K562 (cell line): ENCODE data around the gene B4GALNT3. TPM values are rescaled to one million over a fixed set of nuclear protein-coding genes. Genes with fewer than 3 reads are reported as not detected.

ENCODE experiments used
- ATAC-seq: fragments of 200-7000 bp; cut with Tn5 transposase; 3 replicates; pipeline ENCODE4 v1.9.1; 2020; ENCODE audit warnings: moderate library complexity
- BruUV-seq: library from RNA; stranded (reverse); fragments of 400-500 nt; replicated peaks from 2 replicates; lab custom pipeline; 2021; lab: Mats Ljungman, UMichigan
- CTCF ChIA-PET: fragments of 300-600 bp; formaldehyde crosslinking; extraction: SDS; loops from one replicate; lab custom pipeline; 2021; ENCODE audit warnings: low intra/inter-chr PET ratio; lab: Yijun Ruan, JAX
- POLR2A ChIA-PET: fragments of 300-600, 350-650 bp; sonication (Branson Sonifier 250); formaldehyde crosslinking; extraction: SDS; loops from one replicate; lab custom pipeline; 2021; ENCODE audit warnings: antibody characterized with exemption, inconsistent platforms; lab: Yijun Ruan, JAX
- DNase-seq, 4 experiments: peaks; one replicate each; pipeline versions ENCODE4 v3.0.0 to v3.0.0-alpha.2; 2011 to 2018; ENCODE audit warnings: low spot score in 3 of 4, mixed read lengths in 3 of 4; ENCODE audit errors: extremely low read depth in 1 of 4
- FAIRE-seq: peaks from 2 replicates; lab custom pipeline; 2011; peaks lifted over from hg19 to GRCh38; lab: Jason Lieb, UNC
- H2AFZ ChIP-seq: 2 replicates; pipeline ENCODE4 v1.6.0; 2011; ENCODE audit warnings: low read depth, low read length, control low read depth, inconsistent platforms
- H3K27ac ChIP-seq: fragments of 200-600 bp; 3 replicates; pipeline ENCODE4 v1.8.0; 2011; ENCODE audit warnings: low read depth, mild to moderate bottlenecking, control low read depth, inconsistent platforms, low read length, moderate library complexity, mixed read lengths; ENCODE audit errors: extremely low read depth
- H3K27me3 ChIP-seq, 2 experiments: fragments of 300-600 bp in 1 of 2; 2 replicates in 1 of 2; 3 replicates in 1 of 2; pipeline versions ENCODE4 v1.6.0 to v1.8.0; 2011; ENCODE audit warnings: inconsistent platforms in 2 of 2, low read length in 2 of 2, mild to moderate bottlenecking in 1 of 2, mixed read lengths in 1 of 2, moderate library complexity in 1 of 2; ENCODE audit not compliant: control insufficient read depth in 2 of 2, insufficient read depth in 2 of 2
- H3K36me3 ChIP-seq: fragments of 300-600 bp; 3 replicates; pipeline ENCODE4 v1.8.0; 2011; ENCODE audit warnings: mild to moderate bottlenecking, low read length, inconsistent platforms; ENCODE audit not compliant: control insufficient read depth, insufficient read depth
- H3K4me1 ChIP-seq, 2 experiments: fragments of 200-600 bp in 1 of 2; replicated peaks in 1 of 2; 2 replicates in 1 of 2; 3 replicates in 1 of 2; pipeline versions ENCODE4 v1.5.1 to v1.8.0; 2011; ENCODE audit warnings: inconsistent platforms in 2 of 2, low read length in 2 of 2, mild to moderate bottlenecking in 1 of 2, mixed read lengths in 1 of 2, moderate library complexity in 1 of 2; ENCODE audit not compliant: control insufficient read depth in 2 of 2, insufficient read depth in 2 of 2
- H3K4me2 ChIP-seq: 2 replicates; pipeline ENCODE4 v1.6.1; 2011; ENCODE audit warnings: low read length, control low read depth, inconsistent platforms, mixed read lengths; ENCODE audit not compliant: insufficient read depth
- H3K4me3 ChIP-seq: fragments of 200-600 bp; sonication (generic), shearing (Covaris generic); 2 replicates; pipeline ENCODE4 v1.5.1; 2016; ENCODE audit warnings: control low read depth, inconsistent platforms
- H3K79me2 ChIP-seq: fragments of 200-600 bp; 3 replicates; pipeline ENCODE4 v1.8.0; 2011; ENCODE audit warnings: low read length, inconsistent platforms; ENCODE audit not compliant: control insufficient read depth, insufficient read depth
- H3K9ac ChIP-seq, 2 experiments: 2 replicates each; pipeline versions ENCODE4 v1.6.0 to v1.6.1; 2011; ENCODE audit warnings: low read depth in 2 of 2, low read length in 2 of 2, control low read depth in 1 of 2, inconsistent platforms in 1 of 2, mild to moderate bottlenecking in 1 of 2, mixed read lengths in 1 of 2; ENCODE audit not compliant: insufficient read depth in 1 of 2
- H3K9me1 ChIP-seq: one replicate; pipeline ENCODE4 v1.6.0; 2011; ENCODE audit warnings: inconsistent platforms, mild to moderate bottlenecking, low read length, moderate library complexity; ENCODE audit not compliant: control insufficient read depth, insufficient read depth
- H3K9me3 ChIP-seq: replicated peaks from 2 replicates; pipeline ENCODE4 v1.5.1; 2011; ENCODE audit warnings: low read depth, low read length, inconsistent platforms; ENCODE audit not compliant: control insufficient read depth, insufficient read depth
- H4K20me1 ChIP-seq: replicated peaks from 2 replicates; pipeline ENCODE4 v1.6.1; 2011; ENCODE audit warnings: low read length, inconsistent platforms, mixed read lengths; ENCODE audit not compliant: control insufficient read depth, insufficient read depth
- ADNP ChIP-seq: fragments of 200-800 bp; sonication (Bioruptor generic); IDR thresholded peaks from 2 replicates; pipeline ENCODE4 v1.6.1; 2016; ENCODE audit warnings: missing genetic modification characterization, missing compliant biosample characterization
- BCOR ChIP-seq: fragments of 450-650 bp; IDR thresholded peaks from 2 replicates; pipeline ENCODE4 v1.6.1; 2016
- MCM3 ChIP-seq: fragments of 450-650 bp; IDR thresholded peaks from 2 replicates; pipeline ENCODE4 v1.6.1; 2016
- NFIC ChIP-seq: fragments of 450-650 bp; IDR thresholded peaks from 2 replicates; pipeline ENCODE4 v1.6.1; 2017; ENCODE audit warnings: mild to moderate bottlenecking, inconsistent platforms
- POLR2AphosphoS5 ChIP-seq: IDR thresholded peaks from 2 replicates; pipeline ENCODE4 v1.6.1; 2011; ENCODE audit warnings: mild to moderate bottlenecking, low read depth, low read length, moderate library complexity; ENCODE audit not compliant: control insufficient read depth, insufficient read depth
- RBM25 ChIP-seq: fragments of 200-400 bp; formaldehyde crosslinking; IDR thresholded peaks from 2 replicates; pipeline ENCODE4 v1.6.1; 2018; ENCODE audit warnings: low read length, low read depth, moderate library complexity; ENCODE audit not compliant: severe bottlenecking
- SMARCA5 ChIP-seq: fragments of 450-650 bp; IDR thresholded peaks from 2 replicates; pipeline ENCODE4 v1.6.1; 2016
- THRAP3 ChIP-seq: fragments of 450-650 bp; IDR thresholded peaks from 2 replicates; pipeline ENCODE4 v1.6.1; 2016; ENCODE audit warnings: mild to moderate bottlenecking, inconsistent platforms, borderline replicate concordance
- ZNF280B ChIP-seq: fragments of 250-450 bp; sonication (Bioruptor Pico); IDR thresholded peaks from 2 replicates; pipeline ENCODE4 v1.5.1; 2021; ENCODE audit warnings: mild to moderate bottlenecking
- WGBS: fragments of 100-300 bp; shearing (Covaris generic); methylation state at CpG from one replicate; pipeline ENCODE4 v1.1.6; 2016; ENCODE audit warnings: low coverage, mixed read lengths; ENCODE audit not compliant: insufficient coverage; ENCODE audit errors: missing lambda C conversion rate; 5-methylcytosine and 5-hydroxymethylcytosine counted together
- in situ Hi-C: fragments of 300-500 bp; cut with MboI; formaldehyde crosslinking; loops from 4 replicates; pipeline ENCODE4 v1.15.0; 2018; ENCODE audit warnings: inconsistent platforms, mixed read lengths
- intact Hi-C: fragments of 100-400 bp; cut with micrococcal nuclease; formaldehyde crosslinking; loops from 2 replicates; pipeline ENCODE4 v1.14.2; 2022
- polyA plus RNA-seq, 8 experiments: library from polyadenylated mRNA; depleted of rRNA in 4 of 8; stranded (reverse) in 5 of 8; unstranded in 3 of 8; fragments of >200 nt; fragmentation: Nextera tagmentation in 2 of 8; fragmentation: Illumina TruSeq in 1 of 8; extraction: Ambion mirVana in 2 of 8; extraction: Trizol in 1 of 8; gene quantifications; 2 replicates each; pipeline versions ENCODE4 v1.2.1 to v1.2.3, GENCODE V29; 2011 to 2014; ENCODE audit warnings: inconsistent platforms in 1 of 8, missing spikeins in 1 of 8
- total RNA-seq, 7 experiments: library from RNA; depleted of rRNA in 6 of 7; stranded (reverse); fragments of >200 nt in 6 of 7; fragmentation: Illumina TruSeq in 2 of 7; extraction: Trizol in 2 of 7; gene quantifications; 2 replicates each; pipeline versions ENCODE4 v1.2.1 to v1.2.3, GENCODE V29; 2011 to 2021; ENCODE audit warnings: low replicate concordance in 1 of 7

Gene B4GALNT3
- total and polyA plus RNA-seq, 9 of the 15 experiments (the other 6 are each of a cell fraction or from before 2014, with no cell fraction given): 0.04 to 0.36 (median 0.10) TPM; not detected in 6

DNA sequence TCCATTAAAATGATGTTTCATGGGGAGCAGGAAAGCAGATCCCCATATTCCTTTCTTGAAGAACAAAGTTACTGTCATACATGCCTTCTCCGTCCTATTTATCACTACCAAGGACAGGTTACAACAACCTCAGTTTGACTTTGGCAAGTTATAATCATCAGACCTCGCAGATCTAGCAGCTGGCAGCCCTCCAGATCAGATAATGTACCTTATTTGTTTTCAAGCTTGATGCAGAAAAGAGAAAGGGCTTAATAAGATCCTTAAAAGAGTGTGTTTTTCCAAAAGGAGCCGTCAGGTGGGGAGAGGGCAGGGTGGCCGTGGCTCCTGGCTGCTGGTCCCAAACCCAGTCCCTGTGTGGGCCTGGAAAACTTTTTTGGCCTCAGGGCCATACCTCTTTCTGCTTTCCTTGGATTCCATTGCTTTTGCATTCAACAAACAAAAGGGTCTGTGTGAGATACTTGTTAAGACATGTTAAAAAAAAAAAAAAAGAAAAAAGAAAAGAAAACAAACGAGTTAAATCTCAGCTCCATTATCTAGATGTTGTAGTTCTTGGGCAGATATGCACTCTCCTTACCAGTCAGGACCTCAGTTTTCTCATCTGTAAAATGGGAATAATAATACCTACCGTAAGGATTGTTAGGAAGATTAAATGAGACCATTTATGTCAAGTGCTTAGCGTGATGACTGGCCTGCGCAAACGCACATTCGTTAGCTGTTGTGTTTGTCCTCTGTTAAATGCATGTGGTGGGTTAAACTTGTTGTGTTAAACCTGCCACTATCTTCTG, 64.6 kb downstream of the B4GALNT3 start:
- Histone ChIP-seq H3K4me2 (no peak overlapping the region), H3K27ac (no peak overlapping the region), H3K4me1 (no peaks in the 10 kb centered on the region), H2AFZ (no peak overlapping the region), H4K20me1 (no peaks in the 10 kb centered on the region), H3K27me3 (peaks cover 42 to 68% of the 10 kb centered on the region in 2 experiments), H3K9ac (no peak overlapping the region), H3K9me3 (no peaks in the 10 kb centered on the region), H3K79me2 (no peaks in the 10 kb centered on the region), H3K4me3 (no peak overlapping the region), H3K9me1 (no peaks in the 10 kb centered on the region), H3K36me3 (no peaks in the 10 kb centered on the region)
- DNase-seq: no peak
- peak; percentile 75 for TF ChIP-seq ADNP (tag)
- TF ChIP-seq SMARCA5: 0 out of 2 replicates have a peak, but pooled peaks have one; percentile 20
- TF ChIP-seq BCOR: peak; percentile 61; the same call in 1 of the 2 replicates
- peak; percentile 53 for TF ChIP-seq NFIC
- no peak for TF ChIP-seq THRAP3
- no peak for TF ChIP-seq MCM3
- peak; percentile 77 for TF ChIP-seq RBM25
- no peak for TF ChIP-seq ZNF280B (CRISPR knock-in tag)
- no peak for TF ChIP-seq POLR2AphosphoS5
- intact Hi-C loops: no loop called here
- POLR2A ChIA-PET: no interaction called here
- CTCF ChIA-PET: no interaction called here
- no TSS peak for BruUV-seq
- no peak for ATAC-seq
- 10% methylated on average over 8 of the region's 10 CpGs for WGBS
- in situ Hi-C loops: no loop called here
- no peak for FAIRE-seq
